WERI-Rb-1 (cell line): ENCODE measurements around the gene DISC1.
A peak's percentile ranks its signal among the peaks of the same experiment; 100 is the strongest.

Source experiments
- DNase-seq: peaks from one replicate; pipeline ENCODE4 v3.0.0-alpha.2; 2020
- H3K27ac ChIP-seq: fragments of 250-450 bp; sonication (Bioruptor Pico); 2 replicates; pipeline ENCODE4 v1.5.1; 2020; ENCODE audit warnings: mild to moderate bottlenecking, moderate library complexity
- H3K27me3 ChIP-seq: fragments of 250-450 bp; sonication (Bioruptor Pico); 2 replicates; pipeline ENCODE4 v1.5.1; 2021; ENCODE audit warnings: mild to moderate bottlenecking, low read depth, moderate library complexity; ENCODE audit not compliant: insufficient read depth, severe bottlenecking
- H3K36me3 ChIP-seq: fragments of 250-450 bp; sonication (Bioruptor Pico); 2 replicates; pipeline ENCODE4 v1.5.1; 2020; ENCODE audit warnings: mild to moderate bottlenecking, moderate library complexity
- H3K4me3 ChIP-seq: 2 replicates; pipeline ENCODE4 v1.5.1; 2011; ENCODE audit warnings: low read depth, mild to moderate bottlenecking, control low read depth, low read length
- H3K9me3 ChIP-seq: fragments of 250-450 bp; sonication (Bioruptor Pico); 2 replicates; pipeline ENCODE4 v1.5.1; 2021; ENCODE audit warnings: mild to moderate bottlenecking, moderate library complexity; ENCODE audit not compliant: severe bottlenecking
- TF ChIP-seq, protein P1 (sequence below): IDR thresholded peaks from 2 replicates; pipeline ENCODE4 v1.5.1; 2011; ENCODE audit warnings: low read depth, mild to moderate bottlenecking, control low read depth, inconsistent platforms, low read length

The DISC1 gene

DNA sequence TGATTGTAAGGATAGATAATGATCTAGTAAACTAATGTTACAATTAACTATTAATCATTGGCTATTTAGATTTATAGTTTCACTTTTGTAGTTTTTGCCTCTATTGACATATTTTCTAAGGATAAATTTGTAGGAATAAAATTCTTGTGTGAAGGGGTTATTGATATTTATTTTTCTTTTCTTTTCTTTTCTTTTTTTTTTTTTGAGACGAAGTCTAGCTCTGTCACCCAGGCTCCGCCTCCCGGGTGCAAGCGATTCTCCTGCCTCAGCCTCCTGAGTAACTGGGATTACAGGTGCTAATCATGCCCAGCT lies 24.0 kb upstream of the DISC1 start:
- TF ChIP-seq, protein P1, sequence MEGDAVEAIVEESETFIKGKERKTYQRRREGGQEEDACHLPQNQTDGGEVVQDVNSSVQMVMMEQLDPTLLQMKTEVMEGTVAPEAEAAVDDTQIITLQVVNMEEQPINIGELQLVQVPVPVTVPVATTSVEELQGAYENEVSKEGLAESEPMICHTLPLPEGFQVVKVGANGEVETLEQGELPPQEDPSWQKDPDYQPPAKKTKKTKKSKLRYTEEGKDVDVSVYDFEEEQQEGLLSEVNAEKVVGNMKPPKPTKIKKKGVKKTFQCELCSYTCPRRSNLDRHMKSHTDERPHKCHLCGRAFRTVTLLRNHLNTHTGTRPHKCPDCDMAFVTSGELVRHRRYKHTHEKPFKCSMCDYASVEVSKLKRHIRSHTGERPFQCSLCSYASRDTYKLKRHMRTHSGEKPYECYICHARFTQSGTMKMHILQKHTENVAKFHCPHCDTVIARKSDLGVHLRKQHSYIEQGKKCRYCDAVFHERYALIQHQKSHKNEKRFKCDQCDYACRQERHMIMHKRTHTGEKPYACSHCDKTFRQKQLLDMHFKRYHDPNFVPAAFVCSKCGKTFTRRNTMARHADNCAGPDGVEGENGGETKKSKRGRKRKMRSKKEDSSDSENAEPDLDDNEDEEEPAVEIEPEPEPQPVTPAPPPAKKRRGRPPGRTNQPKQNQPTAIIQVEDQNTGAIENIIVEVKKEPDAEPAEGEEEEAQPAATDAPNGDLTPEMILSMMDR, result no peak
- Histone ChIP-seq H3K9me3 (no peaks in the 10 kb centered on the region), H3K4me3 (no peak overlapping the region), H3K27ac (no peak overlapping the region), H3K27me3 (no peaks in the 10 kb centered on the region), H3K36me3 (no peaks in the 10 kb centered on the region)
- DNase-seq, result no peak

- H3K4me3 ChIP-seq, result peak overlapping the region; percentile 53
- peak; percentile 57 for DNase-seq
- no peaks in the 10 kb centered on the region for H3K36me3 ChIP-seq
- TF ChIP-seq, protein P1, result peak; percentile 60
- no peaks in the 10 kb centered on the region for H3K27me3 ChIP-seq
- H3K27ac ChIP-seq, result peak overlapping the region; percentile 19; the same call in 1 of the 2 replicates
- no peaks in the 10 kb centered on the region for H3K9me3 ChIP-seq
Observed at GRCh38 chr1:231603598-231604275, 22.9 kb upstream of the DISC1 start.

DNA sequence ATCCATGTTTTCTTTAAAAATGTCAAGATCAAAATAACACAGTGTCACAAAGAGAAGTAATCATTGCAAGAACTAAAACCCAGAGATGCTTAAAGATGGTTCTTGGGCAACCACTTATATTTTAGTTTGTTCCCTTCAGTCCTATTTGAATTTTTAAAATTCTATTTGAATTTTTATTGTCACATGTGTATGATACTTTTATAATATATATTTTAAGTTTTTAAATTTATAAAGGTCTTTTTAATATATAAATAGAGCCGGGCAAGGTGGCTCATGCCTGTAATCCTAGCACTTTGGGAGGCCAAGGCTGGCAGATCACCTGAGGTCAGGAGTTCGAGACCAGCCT lies 22.3 kb upstream of the DISC1 start:
- Histone ChIP-seq H3K27me3 (no peaks in the 10 kb centered on the region), H3K4me3 (no peak overlapping the region; the same call in 1 of the 2 replicates), H3K27ac (no peak overlapping the region), H3K9me3 (no peaks in the 10 kb centered on the region), H3K36me3 (no peaks in the 10 kb centered on the region)
- no peak for DNase-seq
- TF ChIP-seq, protein P1, result no peak

GRCh38 chr1:231605149-231606100 lies 21.2 kb upstream of the DISC1 start:
- Histone ChIP-seq H3K27ac (no peak overlapping the region), H3K27me3 (no peaks in the 10 kb centered on the region), H3K36me3 (no peaks in the 10 kb centered on the region), H3K4me3 (no peak overlapping the region), H3K9me3 (no peaks in the 10 kb centered on the region)
- TF ChIP-seq, protein P1, result no peak
- no peak for DNase-seq

GRCh38 chr1:231606712-231607111 lies 19.9 kb upstream of the DISC1 start:
- no peaks in the 10 kb centered on the region for H3K9me3 ChIP-seq
- no peak overlapping the region for H3K27ac ChIP-seq
- DNase-seq, result no peak
- H3K27me3 ChIP-seq, result no peaks in the 10 kb centered on the region
- no peak overlapping the region for H3K4me3 ChIP-seq
- H3K36me3 ChIP-seq, result no peaks in the 10 kb centered on the region
- TF ChIP-seq, protein P1, result no peak
